NCI-H2029 (cell line): ENCODE measurements around the gene MLN.
A peak's percentile ranks its signal among the peaks of the same experiment; 100 is the strongest.

ENCODE experiments used
- DNase-seq: peaks from one replicate; lab custom pipeline; 2025; lab: John Stamatoyannopoulos, UW

The MLN gene

GRCh38 chr6:33813990-33814985 is 10.5 kb upstream of the MLN start:
- no peak for DNase-seq

- DNase-seq, result no peak
Measured at GRCh38 chr6:33813246-33813904, 9.6 kb upstream of the MLN start.

- peak; percentile 12 for DNase-seq
Measured at GRCh38 chr6:33812669-33813068, 8.9 kb upstream of the MLN start.

DNA sequence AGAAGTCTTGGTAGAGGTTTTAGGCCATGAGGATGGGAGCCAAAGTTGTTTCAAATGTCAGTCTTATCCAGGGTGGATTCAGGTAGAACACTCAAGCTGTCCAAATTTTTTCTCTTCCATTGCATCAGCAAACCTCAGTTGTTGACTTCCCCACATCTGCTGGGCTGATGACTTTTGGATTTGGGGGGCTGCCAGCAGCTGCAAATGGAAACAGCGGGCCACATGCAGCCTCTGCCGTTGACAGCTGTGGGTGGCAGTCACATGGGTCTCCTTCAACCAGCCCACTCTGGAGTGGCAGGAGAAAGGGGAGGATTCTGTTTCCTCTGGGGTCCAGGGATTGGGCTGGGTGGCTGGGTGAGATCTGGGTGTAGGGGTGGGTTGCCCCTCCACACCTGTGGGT is 5.8 kb upstream of the MLN start:
- DNase-seq, result no peak

DNA sequence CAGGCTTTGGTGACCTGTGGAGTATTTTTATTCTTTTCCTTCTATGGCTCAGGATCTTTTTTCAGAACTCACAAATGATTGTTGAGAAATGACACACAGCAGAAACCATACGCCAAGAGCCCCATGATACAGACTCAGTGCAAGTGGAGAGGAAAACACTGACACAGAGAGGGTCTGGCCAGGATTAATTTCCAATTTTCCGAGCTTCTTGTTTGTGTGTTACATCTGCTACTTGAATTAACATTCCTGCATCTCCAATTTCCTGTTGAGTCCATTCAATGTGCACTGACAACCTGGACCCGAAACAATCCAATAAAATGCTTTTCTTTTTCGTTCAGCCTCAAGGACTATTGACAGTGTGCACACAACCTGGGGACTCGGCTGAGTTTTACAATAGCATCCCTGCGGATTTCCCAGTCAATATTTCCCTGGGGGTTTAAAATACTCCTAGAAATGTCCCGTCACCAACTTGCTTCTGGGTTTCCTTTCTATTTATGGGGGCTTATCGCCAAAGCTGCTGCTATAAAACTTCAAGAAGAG is 4.9 kb upstream of the MLN start:
- DNase-seq, result peak; percentile 36

DNA sequence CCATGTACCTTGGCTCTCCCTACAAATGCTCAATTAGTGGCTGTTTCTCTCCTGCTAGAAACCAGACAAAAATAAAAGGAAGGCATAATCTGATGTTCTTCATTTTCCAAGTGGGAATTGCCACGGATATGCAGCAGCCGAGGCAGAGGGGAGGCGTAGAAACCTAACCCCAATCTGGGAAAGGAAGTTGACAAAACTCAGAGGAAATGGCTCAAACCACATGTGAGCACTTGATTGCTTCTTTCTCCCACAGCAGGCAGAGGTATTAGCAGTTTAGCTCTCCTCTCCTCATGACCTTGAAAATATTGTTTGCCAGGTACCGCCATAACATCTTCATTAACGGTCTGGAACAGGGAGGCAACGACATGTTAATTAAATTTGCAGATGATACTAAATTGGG is 3.8 kb upstream of the MLN start:
- no peak for DNase-seq

DNA sequence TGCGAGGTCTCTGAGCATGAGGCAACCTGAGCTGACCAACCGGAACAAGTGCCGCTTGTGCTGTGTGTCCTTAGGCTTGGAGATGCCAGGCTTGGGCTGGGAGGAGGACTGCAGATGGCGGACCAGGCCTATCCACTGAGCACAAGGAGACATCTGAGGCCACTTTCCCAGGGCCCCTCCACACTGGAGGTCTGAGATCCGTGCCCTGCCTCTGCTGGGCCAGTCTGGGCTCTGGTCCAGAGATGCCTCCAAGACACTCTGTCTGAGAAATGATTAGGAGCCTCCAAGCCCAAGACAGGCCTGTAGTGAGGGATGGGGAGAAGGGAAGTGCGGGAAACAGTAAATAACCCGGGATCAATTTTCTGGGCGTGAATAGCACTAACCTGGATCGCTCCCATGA is 3.0 kb upstream of the MLN start:
- DNase-seq, result no peak

GRCh38 chr6:33802186-33802958 is 1.4 kb downstream of the MLN start:
- DNase-seq, result no peak

DNA sequence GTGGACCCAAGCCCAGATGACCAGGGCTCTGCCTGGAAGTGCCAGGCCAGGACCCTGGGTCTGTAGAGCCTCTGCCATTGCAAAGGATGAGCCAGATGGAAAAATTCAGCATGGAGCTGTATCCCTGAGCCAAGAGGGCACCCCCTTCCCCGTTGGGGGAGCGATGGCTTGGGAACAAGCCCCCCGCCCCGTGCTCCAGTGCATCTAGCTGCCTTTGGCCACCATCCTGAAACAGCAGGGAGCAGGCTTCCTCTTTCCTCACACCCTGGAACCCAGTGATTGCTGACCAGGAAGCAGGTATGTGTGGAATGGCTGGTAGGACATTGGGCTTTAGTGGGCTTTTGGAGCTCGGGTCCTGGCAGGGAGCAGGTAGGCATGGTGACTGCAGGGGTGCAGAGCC is 2.2 kb downstream of the MLN start:
- DNase-seq, result no peak

DNA sequence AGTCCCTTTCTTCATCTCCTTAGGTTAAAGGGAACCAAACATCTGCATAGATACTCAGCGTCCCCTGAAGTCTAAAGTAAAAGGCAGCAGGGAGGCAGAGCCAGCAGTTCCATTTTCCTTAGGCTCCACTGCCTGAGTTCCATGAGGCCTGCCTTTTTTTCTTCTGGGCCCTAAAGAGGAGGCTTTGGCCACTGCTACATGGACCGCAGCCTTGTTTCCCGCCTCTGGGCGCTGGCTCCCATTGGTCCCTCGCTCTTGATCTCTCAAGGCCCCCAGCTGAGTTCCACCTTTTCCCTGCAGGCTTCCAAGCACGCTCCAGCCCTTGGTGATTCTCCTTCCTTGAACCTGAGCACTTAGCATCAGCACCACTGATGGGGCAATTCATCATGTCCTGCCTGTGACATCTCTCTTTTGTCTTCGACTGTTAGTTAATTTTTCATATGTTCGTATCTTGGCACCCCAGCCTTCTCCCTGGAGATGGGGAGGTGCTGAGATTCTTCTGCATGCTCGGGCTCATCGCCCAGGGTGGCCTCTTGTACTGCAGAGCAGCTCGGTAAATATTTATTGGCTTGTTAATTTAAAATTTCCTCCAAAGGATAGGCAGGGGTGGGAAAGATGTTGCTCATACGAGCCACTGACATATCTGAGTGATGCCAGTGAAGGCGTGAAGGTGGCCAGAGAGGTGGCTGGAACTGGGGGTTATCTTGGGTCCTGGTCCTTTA is 3.4 kb downstream of the MLN start:
- DNase-seq, result no peak

GRCh38 chr6:33799454-33800113 is 4.2 kb downstream of the MLN start:
- DNase-seq, result no peak

GRCh38 chr6:33798343-33798848 is 5.4 kb downstream of the MLN start:
- DNase-seq, result no peak

GRCh38 chr6:33797626-33798342 is 6.0 kb downstream of the MLN start:
- DNase-seq, result no peak

DNA sequence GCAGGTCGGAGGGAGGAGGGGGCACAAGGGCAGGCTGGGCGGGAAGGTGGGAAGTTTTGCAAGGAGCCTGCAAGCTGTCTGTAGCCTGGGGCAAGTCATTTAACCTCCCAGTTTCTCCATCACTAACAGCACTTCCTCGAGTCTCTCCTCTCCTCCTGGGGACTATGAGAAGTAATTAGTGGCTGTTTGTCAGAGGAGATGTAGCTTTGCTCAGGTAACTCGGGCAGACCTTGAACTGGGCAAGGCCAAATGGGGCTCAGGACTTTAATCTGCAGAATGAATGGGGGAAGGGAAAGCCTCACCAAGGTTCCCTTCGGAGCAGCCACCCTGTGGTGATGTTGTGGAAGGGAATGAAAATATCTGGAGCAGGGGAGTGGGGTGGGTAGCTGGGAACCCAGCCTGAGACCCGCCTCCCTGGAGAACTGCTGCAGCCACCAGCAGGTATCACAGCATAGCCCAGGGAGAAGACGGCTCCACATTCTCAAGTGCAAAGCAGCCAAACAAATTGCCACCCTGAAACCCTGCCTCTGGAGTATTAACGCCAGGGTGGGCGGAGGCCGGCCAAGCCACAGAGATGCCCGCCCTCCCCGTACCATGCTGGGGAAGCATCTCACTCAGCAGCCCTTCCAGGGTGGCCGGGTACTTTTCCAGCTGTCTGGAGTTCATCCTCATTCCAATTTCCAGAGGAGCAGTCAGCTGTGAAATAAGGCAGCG is 8.7 kb downstream of the MLN start:
- DNase-seq, result no peak

DNA sequence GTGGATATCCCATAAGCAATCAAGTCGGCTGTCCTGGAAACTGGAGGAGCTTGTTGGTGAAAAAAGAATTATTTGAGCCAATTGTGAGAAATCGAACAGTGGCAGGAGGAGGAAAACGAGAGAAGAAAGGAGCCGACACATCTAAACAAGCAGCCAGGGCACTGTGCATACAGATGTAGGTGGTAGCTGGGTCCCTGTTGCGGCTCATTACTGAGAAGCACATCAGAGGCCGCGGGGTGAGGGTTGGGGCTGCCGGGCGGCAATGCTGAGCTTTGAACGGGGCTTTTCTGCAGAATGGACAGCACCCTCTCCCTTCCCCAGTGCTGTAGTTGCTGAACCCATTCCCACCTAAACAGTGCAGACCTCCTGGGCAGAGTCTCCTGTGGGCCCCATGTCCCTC is 10.8 kb downstream of the MLN start:
- DNase-seq, result no peak

GRCh38 chr6:33791620-33792019 is 12.2 kb downstream of the MLN start:
- DNase-seq, result no peak

DNA sequence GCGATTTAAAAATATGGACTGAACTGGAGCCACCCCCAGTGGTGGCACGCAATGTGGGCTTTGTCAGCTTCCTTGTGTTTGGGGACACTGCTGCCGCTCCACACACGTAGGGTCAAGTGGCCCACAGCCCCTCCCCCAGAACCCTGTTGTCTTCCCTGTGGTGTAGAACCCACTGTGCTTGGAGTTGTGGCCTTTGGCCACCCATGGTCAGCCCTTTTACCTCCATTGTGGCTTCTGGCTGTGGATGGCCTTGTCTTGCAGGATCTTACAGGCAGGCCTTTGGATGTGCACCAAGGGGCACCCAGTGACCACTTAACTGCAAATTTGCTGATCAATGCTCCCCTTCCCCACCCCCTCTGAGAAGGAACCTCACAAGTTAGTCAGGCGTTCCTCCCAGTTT is 12.9 kb downstream of the MLN start:
- no peak for DNase-seq

- DNase-seq, result no peak
Measured at GRCh38 chr6:33790379-33790778, 13.4 kb downstream of the MLN start.

DNA sequence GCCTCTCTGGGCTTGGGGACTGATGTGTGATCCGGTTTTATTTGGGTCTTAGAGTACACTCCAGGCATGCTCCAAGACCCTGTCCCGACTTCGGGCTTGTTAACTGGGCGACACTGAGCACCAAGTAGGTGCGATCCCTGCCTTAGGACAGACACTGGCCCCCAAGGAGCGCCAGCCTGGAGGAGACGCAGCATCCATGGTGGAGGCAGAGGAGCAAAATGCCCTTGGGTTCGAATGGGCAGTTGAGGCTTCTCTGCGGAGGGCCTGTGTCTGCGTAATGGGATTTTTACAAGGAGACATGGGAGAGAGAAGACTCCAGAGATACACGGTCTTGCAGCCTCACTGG is 14.3 kb downstream of the MLN start:
- DNase-seq, result no peak
